HG03280 (cell line): ENCODE results near the gene TOPAZ1.
"Not testable (repeated sequence)": the region's sequence is repeated elsewhere in the genome, so short reads cannot be mapped to it uniquely, and the experiment has no call there.

Experiments used
- ATAC-seq: cut with Tn5 transposase; IDR thresholded peaks from one replicate; pipeline ENCODE4 v1.9.1; 2021; ENCODE audit warnings: mild to moderate bottlenecking, moderate library complexity; ENCODE audit not compliant: unreplicated experiment

The TOPAZ1 gene

DNA sequence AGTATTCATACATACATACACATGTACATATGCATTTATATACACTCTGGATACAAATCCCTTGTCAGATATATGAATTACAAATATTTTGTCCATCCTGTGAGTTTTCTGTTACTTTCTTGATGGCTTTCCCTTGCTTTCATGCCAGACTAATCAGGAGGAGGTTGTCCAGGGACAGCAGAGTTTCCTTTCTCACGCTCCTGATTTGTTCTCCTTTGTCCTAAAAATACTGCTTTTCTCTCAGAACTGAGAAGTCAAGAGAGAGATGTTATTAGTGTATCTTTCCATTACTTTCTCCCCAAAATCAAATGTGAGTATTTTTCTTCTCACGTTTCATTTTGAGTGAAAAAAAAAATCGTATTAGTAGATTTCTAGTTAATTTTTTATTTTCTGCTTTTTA lies 84.8 kb downstream of the TOPAZ1 start:
- no peak for ATAC-seq

DNA sequence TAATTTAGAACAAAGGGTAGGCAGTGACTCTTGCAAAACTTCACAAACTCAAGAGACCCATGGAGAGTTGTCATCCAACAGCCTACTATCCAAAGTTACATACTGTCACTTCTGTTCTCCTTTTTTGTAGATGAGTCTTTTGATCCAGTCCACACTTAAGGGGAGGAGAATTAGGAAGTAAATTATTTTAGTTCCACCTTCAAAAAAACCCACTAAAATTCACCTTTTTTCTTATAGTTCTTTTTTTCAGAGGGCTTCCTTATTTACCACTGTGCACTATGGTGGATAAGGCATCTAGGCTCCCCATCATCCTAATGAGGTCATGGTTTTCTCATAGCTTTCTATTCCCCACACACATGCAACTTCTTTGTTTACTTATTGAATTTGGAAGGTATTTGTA lies 88.3 kb downstream of the TOPAZ1 start:
- no peak for ATAC-seq

DNA sequence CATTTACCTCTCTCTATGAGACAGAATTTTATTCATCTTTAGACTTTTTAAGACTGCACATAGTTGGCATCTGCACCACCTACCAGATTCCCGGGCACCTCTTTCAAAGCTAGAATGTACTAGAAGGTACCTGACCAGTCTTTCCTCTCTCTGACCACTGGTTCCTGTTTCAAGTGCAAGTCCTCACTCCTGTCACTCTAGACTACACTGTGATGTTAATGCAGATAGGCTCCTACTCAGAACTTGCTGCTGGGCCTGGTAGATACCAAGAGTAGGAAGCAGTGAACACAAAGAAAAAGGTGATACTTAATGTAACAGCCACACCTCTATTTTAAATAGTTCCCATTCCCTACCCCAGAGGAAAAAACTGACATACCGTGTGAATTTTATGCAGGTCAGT lies 88.8 kb downstream of the TOPAZ1 start:
- no peak for ATAC-seq

DNA sequence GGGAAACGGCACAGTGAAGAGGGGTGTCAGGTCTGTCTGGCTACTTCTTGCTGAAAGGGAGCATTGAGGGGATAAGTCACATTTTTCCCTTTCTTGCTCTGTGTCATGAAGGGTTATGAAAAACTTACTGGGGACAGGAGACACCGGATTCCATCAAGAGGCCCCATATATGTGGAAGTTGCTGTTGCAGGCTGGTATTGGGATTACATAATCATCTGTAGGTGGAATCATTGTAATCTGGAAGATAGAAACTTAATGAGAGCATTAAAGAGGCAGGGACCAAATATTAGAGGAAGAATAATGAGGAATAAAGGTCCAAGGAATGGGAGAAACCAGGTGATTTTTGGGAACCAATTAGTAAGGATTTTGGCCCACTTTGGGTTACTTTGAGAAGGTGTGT lies 92.6 kb downstream of the TOPAZ1 start:
- no peak for ATAC-seq

DNA sequence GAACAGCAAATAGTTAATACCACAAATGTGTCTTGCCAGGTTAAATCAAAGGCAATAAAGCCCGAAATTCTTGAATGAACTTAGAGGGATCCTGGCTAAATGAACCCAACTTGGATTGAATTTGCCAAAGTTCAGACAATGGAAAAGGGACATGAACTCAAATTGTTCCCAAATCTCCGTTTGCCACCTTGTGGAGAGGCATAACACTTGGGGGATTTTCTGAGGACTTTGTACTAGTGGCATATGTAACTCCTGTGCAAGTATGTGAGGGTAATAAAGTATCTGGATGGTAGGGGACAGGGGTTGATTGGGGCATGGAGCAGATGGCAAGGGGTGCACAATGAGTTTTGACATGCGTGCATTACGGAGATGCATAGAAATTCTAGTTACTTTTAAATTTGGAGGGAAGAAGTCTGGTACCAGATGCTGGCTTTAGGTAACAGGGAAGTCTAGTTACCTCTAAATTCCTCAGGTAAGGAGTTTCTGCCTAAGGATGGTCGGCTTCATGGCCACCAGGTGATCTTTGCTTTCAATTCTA lies 95.6 kb downstream of the TOPAZ1 start:
- ATAC-seq = no peak

DNA sequence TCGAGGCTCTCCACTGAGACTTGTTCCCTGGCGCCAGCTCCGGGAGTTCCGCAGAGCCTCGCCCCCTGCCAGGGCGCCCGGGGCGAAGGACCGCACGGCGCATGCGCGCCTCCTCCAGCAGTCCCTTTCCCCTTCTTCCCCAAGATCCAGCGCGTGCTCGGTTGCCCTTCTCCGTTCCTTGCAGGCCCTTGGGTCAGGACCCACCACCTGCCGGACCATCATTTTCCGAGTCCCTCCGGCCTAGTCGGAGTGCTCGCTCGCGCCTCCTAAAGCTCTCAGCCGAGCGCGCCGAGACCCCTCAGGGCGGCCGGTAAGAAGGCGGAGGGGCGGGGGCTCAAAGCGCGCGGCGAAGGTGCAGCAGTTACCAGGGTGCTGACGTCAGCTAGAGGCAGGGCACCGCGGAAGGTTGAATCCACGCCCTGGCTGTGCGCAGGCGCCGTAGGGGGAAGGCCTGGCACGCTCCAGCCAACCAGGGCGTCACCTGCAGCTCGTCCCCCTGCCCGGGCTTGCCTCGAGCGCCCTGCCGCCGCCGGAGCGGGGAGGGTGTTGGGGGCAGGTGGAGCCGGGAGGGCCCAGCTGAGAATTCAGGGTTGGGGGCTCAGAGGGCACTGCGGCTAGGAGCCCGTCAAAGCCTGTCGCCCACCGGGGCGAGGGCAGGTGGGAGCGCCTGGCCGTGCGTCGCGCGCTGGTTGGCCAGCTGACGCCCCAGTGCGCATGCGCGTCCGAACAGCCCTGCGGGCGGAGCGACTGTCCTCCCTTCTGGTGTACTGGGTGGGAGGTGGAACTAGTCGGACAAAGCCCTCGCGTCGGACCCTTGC lies 96.5 kb downstream of the TOPAZ1 start, which contains the start of gene TCAIM:
Gene TCAIM (plus strand): TSS at position 757 of the 818 bp plus-strand sequence. CDS start 16,017 bp downstream, outside the sequence.
- peak; percentile 93 for ATAC-seq

DNA sequence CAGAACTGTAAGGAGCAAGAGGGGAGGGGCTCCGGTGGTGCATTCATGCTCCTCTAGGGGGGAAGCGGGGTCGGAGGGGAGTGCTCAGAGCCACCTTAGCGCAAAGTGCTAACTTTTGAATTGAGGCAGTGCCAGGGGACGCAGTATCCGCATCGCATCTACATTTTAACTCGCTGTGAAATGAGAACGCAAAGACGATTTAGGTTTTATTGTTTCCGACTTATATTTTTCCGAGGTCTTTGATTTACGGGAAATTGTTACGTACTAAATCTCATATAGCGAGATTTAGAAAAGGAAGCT lies 97.1 kb downstream of the TOPAZ1 start:
- no peak for ATAC-seq

DNA sequence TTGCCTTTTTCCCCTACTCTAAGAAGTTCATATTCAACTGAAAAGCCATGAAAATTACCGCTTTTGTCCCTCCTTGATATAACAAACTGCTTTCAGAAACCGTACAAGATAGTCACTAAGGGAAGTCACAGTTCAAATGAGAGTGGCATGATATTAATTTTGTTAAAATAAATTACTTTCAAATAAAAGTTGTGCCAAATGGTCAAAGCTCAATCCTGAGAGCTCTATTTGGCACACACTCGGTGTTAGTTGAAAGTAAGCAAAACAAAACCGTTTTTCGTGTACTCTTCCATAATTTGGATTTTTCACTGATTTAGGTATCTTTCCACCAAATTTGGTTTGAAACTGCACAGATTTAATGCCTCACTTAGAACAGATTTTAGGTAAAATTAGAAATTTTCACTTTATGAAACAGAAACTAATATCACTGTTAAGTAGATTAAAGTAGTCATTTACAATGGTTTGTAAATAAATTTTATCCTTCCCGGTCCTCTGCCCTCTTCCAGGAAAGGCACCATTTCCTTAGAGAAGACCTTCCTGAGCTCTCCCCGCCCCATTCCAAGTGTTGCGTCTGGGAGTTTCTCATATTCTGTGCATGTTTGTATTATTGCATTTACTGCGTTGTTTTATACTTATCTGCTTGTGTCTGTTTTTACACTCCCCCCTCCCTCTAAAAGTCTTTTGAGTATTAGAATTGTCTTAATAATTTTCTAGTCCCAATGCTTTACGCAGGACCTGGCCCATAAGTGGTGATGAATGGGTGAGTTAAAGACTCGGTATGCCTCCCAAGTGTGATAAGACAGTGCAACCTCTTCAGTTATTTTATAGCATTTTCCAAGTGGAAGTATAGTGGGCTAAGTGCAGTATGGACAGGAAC lies 97.7 kb downstream of the TOPAZ1 start:
- ATAC-seq = no peak

DNA sequence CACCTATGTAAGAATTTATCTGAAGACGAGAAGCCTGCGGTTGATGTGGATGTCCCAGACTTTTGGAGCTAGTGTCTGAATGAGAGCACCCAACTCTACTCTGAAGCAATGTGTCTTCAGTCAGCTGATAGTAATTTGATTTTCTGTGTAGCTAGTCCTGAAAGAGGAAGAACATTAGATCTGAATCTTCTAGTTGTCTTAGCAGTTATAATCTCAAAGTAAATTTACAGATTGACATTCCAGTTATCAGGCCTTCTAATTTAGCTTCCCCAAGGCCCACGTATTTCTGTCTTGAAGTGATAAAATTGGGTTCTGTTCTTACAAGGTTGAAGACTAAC lies 98.3 kb downstream of the TOPAZ1 start:
- ATAC-seq = no peak

DNA sequence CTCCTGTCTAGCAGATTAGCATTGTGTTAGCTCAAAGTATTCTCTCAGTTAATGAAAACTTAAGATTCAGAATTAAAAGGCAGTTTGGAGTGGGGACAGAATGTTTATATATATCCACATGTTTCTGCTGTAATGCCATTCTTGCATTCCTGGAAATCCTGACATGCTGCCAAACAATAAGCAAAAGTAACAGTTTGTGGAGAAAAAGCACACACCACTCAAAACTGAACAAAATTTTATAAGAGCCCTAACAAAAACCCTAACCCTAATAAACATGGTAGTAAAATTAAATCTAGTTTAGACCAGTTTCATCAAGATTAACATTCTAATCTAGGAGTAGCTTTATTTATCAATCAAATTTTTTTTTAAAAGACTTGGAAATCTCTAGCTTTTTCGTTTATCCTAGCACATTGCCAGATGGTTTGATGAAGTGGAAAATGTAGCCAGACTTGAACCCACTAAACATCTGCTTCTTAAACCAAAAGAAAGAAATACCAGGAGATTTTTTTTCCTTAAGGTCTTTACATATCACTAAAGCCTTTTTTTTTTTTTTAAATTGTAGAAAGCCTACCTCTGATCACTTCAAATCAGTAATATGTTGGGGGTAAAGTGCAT lies 100.6 kb downstream of the TOPAZ1 start:
- no peak for ATAC-seq

DNA sequence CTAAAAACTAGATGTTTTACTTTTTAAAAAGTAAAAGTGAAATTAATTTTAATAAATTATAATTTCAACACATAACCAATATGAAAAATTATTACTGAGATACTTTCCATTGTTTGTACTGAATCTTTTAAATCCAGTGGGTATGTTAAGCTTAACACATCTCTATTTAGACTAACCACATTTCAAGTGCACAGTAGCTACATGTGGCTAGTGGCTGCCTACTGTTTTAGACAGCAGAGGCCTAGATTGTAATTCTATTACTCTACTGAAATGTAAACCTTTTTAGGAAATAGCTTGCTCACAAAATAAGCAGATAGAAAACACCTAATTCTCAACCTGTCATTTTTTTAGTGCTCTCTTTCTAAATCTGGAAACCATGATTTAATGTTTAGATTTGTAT lies 101.7 kb downstream of the TOPAZ1 start:
- no peak for ATAC-seq

DNA sequence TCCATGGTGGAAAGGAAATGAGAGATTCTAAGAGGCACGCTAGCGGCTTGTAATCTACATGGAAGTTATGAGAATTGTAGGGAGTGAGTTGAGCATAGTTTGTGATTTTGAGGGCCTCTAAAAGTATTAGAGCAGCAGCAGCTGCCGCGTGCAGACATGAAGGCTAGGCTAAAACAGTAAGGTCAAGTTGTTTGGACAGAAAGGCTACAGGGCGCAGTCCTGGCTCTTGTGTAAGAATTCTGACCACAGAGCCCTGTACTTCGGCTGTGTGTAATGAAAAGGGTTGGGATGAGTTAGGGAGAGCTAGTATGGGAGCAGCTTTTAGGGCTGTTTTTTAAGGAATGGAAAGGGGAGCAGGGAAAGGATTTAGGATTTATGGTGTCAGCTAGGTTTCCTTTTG lies 104.9 kb downstream of the TOPAZ1 start:
- not testable (repeated sequence) for ATAC-seq

DNA sequence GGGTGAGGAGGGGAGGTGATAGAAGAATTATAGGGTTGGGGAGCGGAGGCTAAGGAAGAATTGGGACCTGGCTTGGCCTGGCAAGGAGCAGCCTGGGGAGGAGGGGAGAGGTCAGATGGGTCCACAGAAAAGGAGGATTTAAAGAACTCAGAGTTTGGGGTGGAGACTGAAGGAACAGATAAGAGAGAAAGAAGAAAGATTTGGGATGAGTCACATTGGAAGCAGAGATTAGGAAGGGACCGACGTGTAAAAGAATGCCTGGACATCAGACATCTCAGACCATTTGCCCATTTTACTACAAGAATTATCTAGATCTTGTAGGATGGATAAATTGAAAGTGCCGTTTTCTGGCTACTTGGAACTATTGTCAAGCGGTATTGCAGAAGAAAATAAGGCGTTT lies 107.3 kb downstream of the TOPAZ1 start:
- ATAC-seq = no peak

DNA sequence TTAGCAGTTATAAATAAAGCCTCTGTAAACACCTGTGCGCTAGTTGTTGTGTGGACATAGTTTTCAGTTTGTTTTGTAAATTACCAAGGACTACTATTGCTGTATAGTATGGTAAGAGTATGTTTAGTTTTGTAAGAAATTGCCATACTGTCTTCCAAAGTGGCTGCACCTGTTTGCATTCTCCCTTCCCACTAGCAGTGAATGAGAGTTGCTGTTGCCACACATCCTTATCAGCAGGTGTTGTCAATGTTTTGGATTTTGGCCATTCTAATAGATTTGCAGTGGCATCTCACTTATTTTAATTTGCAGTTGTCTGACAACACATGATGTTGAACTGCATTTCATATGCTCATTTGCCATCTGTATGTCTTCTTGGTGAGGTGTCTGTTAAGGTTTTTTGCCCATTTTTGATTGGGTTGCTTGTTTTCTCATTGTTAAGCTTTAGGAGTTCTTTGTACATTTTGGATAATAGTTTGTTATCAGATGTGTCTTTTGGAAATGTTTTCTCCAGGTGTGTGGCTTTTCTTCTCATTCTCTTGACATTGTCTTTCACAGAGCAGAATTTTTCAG lies 111.8 kb downstream of the TOPAZ1 start:
- ATAC-seq = no peak

DNA sequence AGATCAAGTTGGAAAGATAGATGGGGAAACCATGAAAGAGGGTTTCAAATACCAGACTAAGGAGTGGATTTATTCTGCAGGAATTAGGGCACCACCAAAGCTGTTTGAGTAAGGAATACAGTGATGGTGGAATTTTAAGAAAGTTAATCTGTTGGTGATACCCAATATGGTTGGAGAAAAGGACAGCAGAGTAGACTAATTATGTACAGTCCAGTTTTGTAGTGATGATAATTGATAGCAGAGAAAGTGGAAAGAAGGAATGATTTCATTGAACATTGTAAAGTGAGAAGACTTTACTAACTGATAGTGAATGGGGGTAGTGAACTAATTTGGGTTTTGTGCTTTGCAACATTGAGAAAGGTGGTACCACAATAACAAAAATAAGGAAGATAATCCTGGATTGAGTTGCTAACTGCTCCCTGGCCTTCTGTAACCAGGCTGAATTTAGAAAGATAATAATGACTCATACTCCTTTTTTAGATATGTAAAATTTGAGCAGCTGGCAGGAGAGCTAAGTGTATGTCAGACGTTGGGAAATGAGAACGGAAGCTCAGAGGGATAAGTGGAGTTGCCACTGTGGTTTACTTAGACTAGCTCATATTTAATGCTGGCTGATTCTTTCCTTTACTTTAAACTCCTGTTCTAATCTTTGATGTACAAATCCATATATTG lies 113.8 kb downstream of the TOPAZ1 start:
- no peak for ATAC-seq

DNA sequence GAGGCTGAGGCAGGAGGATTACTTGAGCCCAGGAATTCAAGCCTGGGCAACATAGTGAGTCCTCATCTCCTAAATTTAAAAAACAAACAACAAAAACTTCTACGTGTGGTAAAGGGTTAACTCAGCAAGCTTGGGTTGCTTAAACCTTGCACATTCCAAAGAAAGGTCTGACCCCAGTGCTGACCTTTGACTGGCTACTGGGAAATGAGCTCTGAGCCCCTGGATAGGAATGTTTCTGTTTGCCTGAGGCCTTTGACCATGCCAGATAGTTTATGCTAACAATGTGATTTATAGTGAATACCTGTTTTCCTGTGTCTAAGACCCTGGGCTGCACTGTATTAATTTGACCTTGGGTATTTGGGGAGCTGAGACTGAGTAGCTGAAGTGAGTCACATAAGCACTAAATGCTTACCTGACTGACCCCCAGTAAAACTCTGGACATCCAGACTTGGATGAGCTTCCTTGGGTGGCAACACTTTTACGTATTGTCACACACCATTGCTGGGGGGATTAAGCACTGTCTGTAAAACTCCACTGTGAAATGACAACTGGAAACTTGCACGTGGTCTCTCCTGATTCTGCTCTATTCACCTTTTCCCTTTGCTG lies 117.6 kb downstream of the TOPAZ1 start:
- no peak for ATAC-seq

DNA sequence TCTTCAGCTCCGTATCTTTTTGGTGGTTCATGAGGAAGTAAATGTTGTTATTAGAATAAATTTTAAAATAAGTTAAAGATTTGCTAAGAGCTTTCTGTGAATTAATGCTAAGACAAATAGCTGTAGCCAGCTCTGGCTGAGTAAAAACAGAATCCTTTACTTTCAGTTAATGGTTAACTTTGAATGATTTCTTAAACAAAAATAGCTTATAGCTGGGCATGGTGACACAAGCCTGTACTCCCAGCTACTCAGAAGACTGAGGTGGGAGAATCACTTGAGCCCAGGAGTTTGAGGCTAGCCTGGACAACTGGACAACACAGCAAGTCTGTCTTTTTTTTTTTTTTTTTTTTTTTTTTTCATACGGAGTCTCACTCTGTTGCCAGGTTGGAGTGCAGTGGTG lies 121.9 kb downstream of the TOPAZ1 start:
- no peak for ATAC-seq

DNA sequence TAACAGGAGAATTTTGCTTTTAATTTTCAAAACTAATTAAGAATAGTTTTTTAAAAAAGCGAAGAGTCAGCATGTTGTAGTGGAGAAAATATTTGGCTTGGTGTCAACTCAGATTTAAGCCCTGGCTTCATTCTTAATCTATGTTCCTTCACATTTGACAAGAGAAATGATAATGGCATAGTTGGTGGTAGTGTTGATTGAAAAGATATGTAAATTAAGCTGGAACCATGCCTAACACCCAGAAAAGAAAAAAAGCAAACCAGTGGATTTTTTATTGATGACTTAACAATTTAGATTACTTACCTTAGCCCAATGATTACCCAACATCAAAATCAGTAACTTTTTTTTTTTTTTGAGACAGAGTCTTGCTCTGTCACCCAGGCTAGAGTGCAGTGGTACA lies 124.3 kb downstream of the TOPAZ1 start:
- ATAC-seq = no peak

DNA sequence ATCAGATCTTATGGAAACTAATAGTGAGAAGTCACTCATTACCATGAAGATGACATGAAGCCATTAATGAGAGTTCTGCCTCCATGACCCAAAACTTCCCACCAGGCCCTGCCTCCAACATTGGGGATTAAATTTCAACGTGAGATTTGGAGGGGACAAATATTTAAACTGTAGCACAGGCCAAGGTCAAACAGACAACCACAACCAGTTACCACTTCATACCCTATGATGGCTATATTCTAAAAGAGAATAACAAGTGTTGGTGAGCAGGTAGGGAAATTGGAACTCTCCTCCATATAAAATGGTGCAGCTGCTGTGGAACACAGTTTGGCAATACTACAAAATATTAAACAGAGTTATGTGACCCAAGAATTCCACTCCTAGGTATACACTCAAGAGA lies 133.8 kb downstream of the TOPAZ1 start:
- ATAC-seq = no peak
